Glutamatergic neuron (in vitro differentiated cells): ENCODE results near the gene ASTN2. TPM values are rescaled to one million over a fixed set of nuclear protein-coding genes. Genes with fewer than 3 reads are reported as not detected.

ENCODE experiments used
- DNase-seq: peaks from one replicate; pipeline ENCODE4 v3.0.0; 2022
- H3K27ac Mint-ChIP-seq: one replicate; pipeline ENCODE4 v1.8.0; 2020; ENCODE audit warnings: mild to moderate bottlenecking, mixed read lengths, inconsistent platforms; ENCODE audit not compliant: unreplicated experiment
- H3K27me3 Mint-ChIP-seq: one replicate; pipeline ENCODE4 v1.8.0; 2020; ENCODE audit warnings: mild to moderate bottlenecking, moderate library complexity, mixed read lengths, inconsistent platforms; ENCODE audit not compliant: unreplicated experiment
- H3K36me3 Mint-ChIP-seq: one replicate; pipeline ENCODE4 v1.8.0; 2020; ENCODE audit warnings: mild to moderate bottlenecking, mixed read lengths, inconsistent platforms; ENCODE audit not compliant: unreplicated experiment
- H3K4me1 Mint-ChIP-seq: one replicate; pipeline ENCODE4 v1.8.0; 2020; ENCODE audit warnings: mild to moderate bottlenecking, low read depth, mixed read lengths, inconsistent platforms; ENCODE audit not compliant: unreplicated experiment
- H3K4me3 Mint-ChIP-seq: one replicate; pipeline ENCODE4 v1.8.0; 2020; ENCODE audit warnings: mild to moderate bottlenecking, mixed read lengths, inconsistent platforms; ENCODE audit not compliant: unreplicated experiment
- H3K9me3 Mint-ChIP-seq: one replicate; pipeline ENCODE4 v1.8.0; 2020; ENCODE audit warnings: mild to moderate bottlenecking, moderate library complexity, mixed read lengths, inconsistent platforms; ENCODE audit not compliant: unreplicated experiment
- CTCF ChIP-seq: fragments of 200-600 bp; sonication (generic); IDR thresholded peaks from one replicate; pipeline ENCODE4 v1.5.0; 2021; ENCODE audit not compliant: partially characterized antibody, unreplicated experiment
- total RNA-seq: library from RNA; stranded (reverse); fragmentation: NEBNext Ultra II Directional; extraction: Animal tissue kit (Norgen Biotek cat#: 25700); gene quantifications from one replicate; pipeline ENCODE4 v1.2.1, GENCODE V29; 2021; ENCODE audit not compliant: unreplicated experiment

The ASTN2 gene
- total RNA-seq, 1 donor from 2014 or later, result 134 TPM

- Mint-ChIP-seq H3K27me3 (no peaks in the 10 kb centered on the region), H3K4me1 (peaks cover 13% of the 10 kb centered on the region), H3K27ac (no peak overlapping the region), H3K4me3 (no peak overlapping the region), H3K9me3 (peaks cover 3% of the 10 kb centered on the region), H3K36me3 (peaks cover 5% of the 10 kb centered on the region)
- DNase-seq, result no peak
- no peak for TF ChIP-seq CTCF
Observed at GRCh38 chr9:117242082-117242481, 172.8 kb downstream of the ASTN2 start.

- H3K4me1 Mint-ChIP-seq, result peaks cover 9% of the 10 kb centered on the region
- no peak for TF ChIP-seq CTCF
- H3K9me3 Mint-ChIP-seq, result peaks cover 5% of the 10 kb centered on the region
- no peak overlapping the region for H3K27ac Mint-ChIP-seq
- DNase-seq, result no peak
- peaks cover 5% of the 10 kb centered on the region for H3K36me3 Mint-ChIP-seq
- H3K27me3 Mint-ChIP-seq, result peaks cover 3% of the 10 kb centered on the region
- H3K4me3 Mint-ChIP-seq, result no peak overlapping the region
Observed at GRCh38 chr9:117239428-117239827, 175.4 kb downstream of the ASTN2 start.

DNA sequence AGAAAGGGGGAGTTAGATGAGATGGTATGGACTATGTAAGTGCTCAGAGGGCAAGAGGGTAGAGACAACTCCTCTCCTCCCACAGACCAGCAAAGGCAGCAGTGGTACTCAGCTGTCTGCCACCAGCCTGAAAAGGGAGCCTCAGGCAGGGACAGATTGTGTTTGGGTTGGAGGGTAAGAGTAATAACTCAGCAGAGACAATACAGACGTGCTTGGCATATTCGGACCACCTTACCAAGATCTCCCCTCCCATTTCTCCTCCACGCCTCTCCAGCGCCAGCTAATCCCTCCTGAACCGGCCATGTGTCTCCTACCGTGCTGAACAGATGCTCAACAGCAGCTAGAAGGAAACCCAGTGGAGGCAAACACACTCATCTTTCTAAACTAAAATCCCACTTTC is 180.8 kb downstream of the ASTN2 start:
- H3K27ac Mint-ChIP-seq, result peak overlapping the region; percentile 99
- peaks cover 14% of the 10 kb centered on the region for H3K27me3 Mint-ChIP-seq
- peak overlapping the region; percentile 71 for H3K4me3 Mint-ChIP-seq
- no peaks in the 10 kb centered on the region for H3K36me3 Mint-ChIP-seq
- H3K9me3 Mint-ChIP-seq, result peaks cover 10% of the 10 kb centered on the region
- peaks cover 35% of the 10 kb centered on the region for H3K4me1 Mint-ChIP-seq
- TF ChIP-seq CTCF, result no peak
- DNase-seq, result peak; percentile 51

- DNase-seq, result no peak
- H3K27ac Mint-ChIP-seq, result peak overlapping the region; percentile 97
- peaks cover 35% of the 10 kb centered on the region for H3K4me1 Mint-ChIP-seq
- no peaks in the 10 kb centered on the region for H3K36me3 Mint-ChIP-seq
- no peak for TF ChIP-seq CTCF
- peaks cover 14% of the 10 kb centered on the region for H3K27me3 Mint-ChIP-seq
- peaks cover 10% of the 10 kb centered on the region for H3K9me3 Mint-ChIP-seq
- H3K4me3 Mint-ChIP-seq, result peak overlapping the region; percentile 69
Observed at GRCh38 chr9:117233016-117233415, 181.8 kb downstream of the ASTN2 start.

DNA sequence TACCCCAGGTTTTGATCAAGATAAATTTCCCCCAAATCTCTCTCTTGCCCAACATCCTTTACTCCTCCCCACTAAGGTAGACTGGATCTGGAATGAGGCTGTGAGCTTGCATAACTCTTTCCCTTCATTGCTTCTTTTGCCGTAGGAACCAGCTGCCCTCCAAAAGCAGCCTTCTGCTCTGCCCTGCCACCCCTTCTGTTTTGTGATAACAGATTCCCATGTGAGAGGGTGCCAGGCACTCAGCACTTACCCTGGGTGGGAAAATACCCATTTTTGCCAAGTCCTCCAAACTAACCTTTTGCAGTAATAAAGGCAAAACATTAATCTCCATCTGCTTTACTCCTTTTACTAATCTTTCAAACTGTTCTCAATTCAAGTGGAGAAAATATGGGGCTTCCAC is 182.6 kb downstream of the ASTN2 start:
- peaks cover 34% of the 10 kb centered on the region for H3K4me1 Mint-ChIP-seq
- no peaks in the 10 kb centered on the region for H3K36me3 Mint-ChIP-seq
- H3K27ac Mint-ChIP-seq, result peak overlapping the region; percentile 97
- TF ChIP-seq CTCF, result no peak
- H3K27me3 Mint-ChIP-seq, result peaks cover 14% of the 10 kb centered on the region
- DNase-seq, result no peak
- H3K9me3 Mint-ChIP-seq, result peaks cover 10% of the 10 kb centered on the region
- peak overlapping the region; percentile 69 for H3K4me3 Mint-ChIP-seq
